OCI-LY1 (cell line): ENCODE results near the gene ZNF692.

Source experiments
- H2AFZ ChIP-seq: fragments of 200-600 bp; sonication (generic), shearing (Covaris generic); 2 replicates; pipeline ENCODE4 v1.6.0; 2014; ENCODE audit warnings: antibody characterized with exemption, mild to moderate bottlenecking, low read length
- H3F3A ChIP-seq: fragments of 200-600 bp; sonication (generic), shearing (Covaris generic); 2 replicates; pipeline ENCODE4 v1.6.0; 2014; ENCODE audit warnings: mild to moderate bottlenecking, antibody characterized with exemption, low read length, moderate library complexity; ENCODE audit not compliant: insufficient read depth
- H3K27ac ChIP-seq: fragments of 200-600 bp; sonication (generic); 2 replicates; pipeline ENCODE4 v1.5.1; 2014; ENCODE audit warnings: low read length, mixed run types, mild to moderate bottlenecking, low read depth; ENCODE audit not compliant: poor library complexity, severe bottlenecking
- H3K27me3 ChIP-seq: fragments of 200-600 bp; sonication (generic); 2 replicates; pipeline ENCODE4 v1.6.0; 2014; ENCODE audit warnings: antibody characterized with exemption, mild to moderate bottlenecking, low read length, moderate library complexity; ENCODE audit not compliant: insufficient read depth
- H3K36me3 ChIP-seq: fragments of 200-600 bp; sonication (generic); 2 replicates; pipeline ENCODE4 v1.6.1; 2014; ENCODE audit warnings: mild to moderate bottlenecking, antibody characterized with exemption, low read length, moderate library complexity, mixed read lengths; ENCODE audit not compliant: insufficient read depth
- H3K4me1 ChIP-seq: fragments of 200-600 bp; sonication (generic); 2 replicates; pipeline ENCODE4 v1.5.1; 2014; ENCODE audit warnings: mild to moderate bottlenecking, low read length, moderate library complexity; ENCODE audit not compliant: insufficient read depth, severe bottlenecking
- H3K4me2 ChIP-seq: fragments of 200-600 bp; sonication (generic), shearing (Covaris generic); 2 replicates; pipeline ENCODE4 v1.6.1; 2014; ENCODE audit warnings: low read length
- H3K4me3 ChIP-seq: fragments of 200-600 bp; sonication (generic); 2 replicates; pipeline ENCODE4 v1.5.1; 2014; ENCODE audit warnings: low read length, low read depth, mild to moderate bottlenecking, mixed read lengths; ENCODE audit not compliant: poor library complexity, severe bottlenecking
- H3K79me2 ChIP-seq: fragments of 200-600 bp; shearing (Covaris generic); 2 replicates; pipeline ENCODE4 v1.6.1; 2016; ENCODE audit warnings: mixed run types, low read length, mixed read lengths; ENCODE audit not compliant: insufficient read depth
- H3K9ac ChIP-seq: fragments of 200-600 bp; sonication (generic), shearing (Covaris generic); 2 replicates; pipeline ENCODE4 v1.6.1; 2014; ENCODE audit warnings: mild to moderate bottlenecking, low read length, mixed read lengths
- H3K9me2 ChIP-seq: fragments of 200-600 bp; sonication (generic), shearing (Covaris generic); 2 replicates; pipeline ENCODE4 v1.6.1; 2014; ENCODE audit warnings: low read depth, mild to moderate bottlenecking, low read length, mixed read lengths
- H3K9me3 ChIP-seq: fragments of 200-600 bp; shearing (Covaris generic); 2 replicates; pipeline ENCODE4 v1.6.1; 2014; ENCODE audit warnings: low read length, mixed read lengths
- H4K20me1 ChIP-seq: fragments of 200-600 bp; sonication (generic), shearing (Covaris generic); 2 replicates; pipeline ENCODE4 v1.6.0; 2016; ENCODE audit warnings: mild to moderate bottlenecking, low read length; ENCODE audit not compliant: insufficient read depth
- CTCF ChIP-seq: fragments of 200-600 bp; sonication (generic), shearing (Covaris generic); IDR thresholded peaks from 2 replicates; pipeline ENCODE4 v1.5.1; 2017; ENCODE audit warnings: mild to moderate bottlenecking, antibody characterized with exemption, low read length, moderate library complexity, mixed read lengths
- EZH2 ChIP-seq: fragments of 200-600 bp; sonication (generic), shearing (Covaris generic); IDR thresholded peaks from 2 replicates; pipeline ENCODE4 v1.8.0; 2017; ENCODE audit warnings: borderline replicate concordance, mixed run types, mild to moderate bottlenecking, antibody characterized with exemption, low read length, moderate library complexity, mixed read lengths

ZNF692 gene

GRCh38 chr1:248871837-248872401 lies 13.0 kb upstream of the ZNF692 start:
- H3K4me3 ChIP-seq: no peak overlapping the region
- no peak overlapping the region for H3K9ac ChIP-seq
- H3K4me2 ChIP-seq: no peak overlapping the region
- H3K9me2 ChIP-seq: no peaks in the 10 kb centered on the region
- TF ChIP-seq CTCF: no peak
- no peak for TF ChIP-seq EZH2
- H3K27ac ChIP-seq: no peak overlapping the region
- no peaks in the 10 kb centered on the region for H4K20me1 ChIP-seq
- H3F3A ChIP-seq: 0 out of 2 replicates have a peak, but pooled peaks cover 4% of the 10 kb centered on the region
- H3K27me3 ChIP-seq: no peaks in the 10 kb centered on the region
- H2AFZ ChIP-seq: no peak overlapping the region
- no peaks in the 10 kb centered on the region for H3K9me3 ChIP-seq
- no peaks in the 10 kb centered on the region for H3K79me2 ChIP-seq
- peaks cover 6% of the 10 kb centered on the region for H3K4me1 ChIP-seq
- H3K36me3 ChIP-seq: no peaks in the 10 kb centered on the region

- Histone ChIP-seq H3F3A (no peaks in the 10 kb centered on the region), H2AFZ (0 out of 2 replicates have a peak overlapping the region, but pooled peaks have one; percentile 6), H3K9ac (peak overlapping the region; percentile 45), H3K4me1 (peaks cover 26% of the 10 kb centered on the region), H3K9me3 (no peaks in the 10 kb centered on the region), H3K4me3 (peak overlapping the region; percentile 57), H3K27ac (no peak overlapping the region), H3K9me2 (no peaks in the 10 kb centered on the region), H4K20me1 (no peaks in the 10 kb centered on the region), H3K27me3 (no peaks in the 10 kb centered on the region), H3K79me2 (no peaks in the 10 kb centered on the region), H3K4me2 (peak overlapping the region; percentile 56), H3K36me3 (no peaks in the 10 kb centered on the region; the same call in 1 of the 2 replicates)
- TF ChIP-seq CTCF (no peak), EZH2 (no peak)
These were observed 4.4 kb upstream of the ZNF692 start for GRCh38 chr1:248862998-248863881.

GRCh38 chr1:248862695-248862997 lies 3.8 kb upstream of the ZNF692 start:
- H3K4me1 ChIP-seq: peaks cover 32% of the 10 kb centered on the region
- H3K27me3 ChIP-seq: no peaks in the 10 kb centered on the region
- peak overlapping the region; percentile 45 for H3K9ac ChIP-seq
- TF ChIP-seq EZH2: no peak
- TF ChIP-seq CTCF: no peak
- H3K9me2 ChIP-seq: no peaks in the 10 kb centered on the region
- no peak overlapping the region for H2AFZ ChIP-seq
- H3K79me2 ChIP-seq: no peaks in the 10 kb centered on the region
- peak overlapping the region; percentile 57 for H3K4me3 ChIP-seq
- H3K4me2 ChIP-seq: peak overlapping the region; percentile 56
- no peaks in the 10 kb centered on the region for H4K20me1 ChIP-seq
- H3F3A ChIP-seq: no peaks in the 10 kb centered on the region
- no peaks in the 10 kb centered on the region; the same call in 1 of the 2 replicates for H3K36me3 ChIP-seq
- no peaks in the 10 kb centered on the region for H3K9me3 ChIP-seq
- no peak overlapping the region for H3K27ac ChIP-seq
